Activated CD8-positive, alpha-beta T cell treated with anti-CD3 and anti-CD28 coated beads for 36 hours (primary cell): ENCODE data around the gene ABCD1. TPM values are rescaled to one million over a fixed set of nuclear protein-coding genes. Genes with fewer than 3 reads are reported as not detected.

ENCODE experiments used
- ATAC-seq: fragments of 200-7000 bp; cut with Tn5 transposase; one replicate; pipeline ENCODE4 v1.10.0; 2021; ENCODE audit warnings: mild to moderate bottlenecking, moderate library complexity
- CTCF ChIA-PET: fragments of 350-600 bp; sonication (Branson Sonifier 250); formaldehyde crosslinking; loops from one replicate; lab custom pipeline; 2021; ENCODE audit warnings: antibody characterized with exemption; lab: Charles Lee
- POLR2A ChIA-PET: fragments of 350-600 bp; sonication (Branson Sonifier 250); formaldehyde crosslinking; loops from one replicate; lab custom pipeline; 2021; ENCODE audit warnings: antibody characterized with exemption; lab: Charles Lee
- DNase-seq: peaks from one replicate; pipeline ENCODE4 v3.0.0-alpha.2; 2020
- H3K27ac Mint-ChIP-seq: one replicate; pipeline ENCODE4 v1.8.0; 2021; ENCODE audit warnings: mild to moderate bottlenecking, mixed read lengths
- H3K27me3 Mint-ChIP-seq: one replicate; pipeline ENCODE4 v1.8.0; 2021; ENCODE audit warnings: mixed read lengths
- H3K36me3 Mint-ChIP-seq: one replicate; pipeline ENCODE4 v1.8.0; 2021; ENCODE audit warnings: low read depth, mixed read lengths
- H3K4me1 Mint-ChIP-seq: one replicate; pipeline ENCODE4 v1.8.0; 2021; ENCODE audit warnings: low read depth, mixed read lengths
- H3K4me3 Mint-ChIP-seq: one replicate; pipeline ENCODE4 v1.8.0; 2021; ENCODE audit warnings: mild to moderate bottlenecking, moderate library complexity, mixed read lengths
- H3K9me3 Mint-ChIP-seq: one replicate; pipeline ENCODE4 v1.8.0; 2021; ENCODE audit warnings: mixed read lengths
- CTCF ChIP-seq: fragments of 200-600 bp; IDR thresholded peaks from one replicate; pipeline ENCODE4 v1.8.0; 2022; ENCODE audit warnings: antibody characterized with exemption, mild to moderate bottlenecking
- intact Hi-C: fragments of 100-400 bp; cut with micrococcal nuclease; formaldehyde crosslinking; loops from one replicate; pipeline ENCODE4 v1.10.0; 2022
- total RNA-seq, 2 experiments: library from RNA; stranded (reverse); gene quantifications; one replicate each; pipeline ENCODE4 v1.2.3, GENCODE V29; 2021

Gene ABCD1
- total RNA-seq, 2 experiments from 2014 or later = 3.9 to 4.4 TPM

GRCh38 chrX:153708415-153708814, 16.2 kb upstream of the ABCD1 start:
- ChIA-PET CTCF (interaction anchor here (0.7 to 1.5 kb wide), 7 partner anchors 8 to 47 kb away, joined by 3 to 4 read pairs (median 4); no protein-coding TSS in a partner anchor), POLR2A (no interaction called here)
- Mint-ChIP-seq H3K4me3 (no peak overlapping the region), H3K9me3 (no peaks in the 10 kb centered on the region), H3K27me3 (no peaks in the 10 kb centered on the region), H3K36me3 (peaks cover 12% of the 10 kb centered on the region), H3K4me1 (no peaks in the 10 kb centered on the region), H3K27ac (no peak overlapping the region)
- ATAC-seq (peak; percentile 85), DNase-seq (peak; percentile 52)
- TF ChIP-seq CTCF = no peak
- intact Hi-C loops = no loop called here

- Mint-ChIP-seq H3K27ac (no peak overlapping the region), H3K9me3 (no peaks in the 10 kb centered on the region), H3K27me3 (no peaks in the 10 kb centered on the region), H3K36me3 (peaks cover 17% of the 10 kb centered on the region), H3K4me3 (no peak overlapping the region), H3K4me1 (no peaks in the 10 kb centered on the region)
- ChIA-PET POLR2A (interaction anchor here (0.8 kb wide), 1 partner anchor 13 kb away, joined by 3 read pairs; no protein-coding TSS in a partner anchor), CTCF (interaction anchor here (1.2 to 1.5 kb wide), 2 partner anchors 12 to 42 kb away, joined by 4 read pairs; no protein-coding TSS in a partner anchor)
- intact Hi-C loops = no loop called here
- no peak for DNase-seq
- ATAC-seq = no peak
- TF ChIP-seq CTCF = no peak
Observed at GRCh38 chrX:153709726-153710674, 14.7 kb upstream of the ABCD1 start.

- Mint-ChIP-seq H3K9me3 (no peaks in the 10 kb centered on the region), H3K27me3 (no peaks in the 10 kb centered on the region), H3K36me3 (peaks cover 16% of the 10 kb centered on the region), H3K4me1 (peaks cover 4% of the 10 kb centered on the region), H3K27ac (no peak overlapping the region), H3K4me3 (no peak overlapping the region)
- DNase-seq (no peak), ATAC-seq (no peak)
- ChIA-PET POLR2A (no interaction called here), CTCF (no interaction called here)
- intact Hi-C loops = no loop called here
- no peak for TF ChIP-seq CTCF
Observed at GRCh38 chrX:153714256-153714655, 10.4 kb upstream of the ABCD1 start.

GRCh38 chrX:153717445-153717844, 7.2 kb upstream of the ABCD1 start:
- ATAC-seq = no peak

More at GRCh38 chrX:153717445-153717844, 7.2 kb upstream of the ABCD1 start:
- TF ChIP-seq CTCF = no peak
- peaks cover 29% of the 10 kb centered on the region for H3K36me3 Mint-ChIP-seq
- no peaks in the 10 kb centered on the region for H3K27me3 Mint-ChIP-seq
- H3K27ac Mint-ChIP-seq = no peak overlapping the region
- ChIA-PET CTCF (no interaction called here), POLR2A (no interaction called here)
- H3K4me3 Mint-ChIP-seq = no peak overlapping the region
- intact Hi-C loops = no loop called here
- DNase-seq = no peak
- peaks cover 18% of the 10 kb centered on the region for H3K4me1 Mint-ChIP-seq
- H3K9me3 Mint-ChIP-seq = no peaks in the 10 kb centered on the region
